ENCODE measurements around the gene MFN2.

The MFN2 gene

GRCh38 chr1:12051361-12051760 lies 71.1 kb downstream of the MFN2 start:
- DNase-seq (ENCODE audit: low read depth) = no peak

- no peak for DNase-seq (ENCODE audit: low read depth)
These were observed 71.8 kb downstream of the MFN2 start for GRCh38 chr1:12052008-12052573.

GRCh38 chr1:12052997-12053686 lies 72.9 kb downstream of the MFN2 start:
- no peak for DNase-seq (ENCODE audit: low read depth)

- DNase-seq (ENCODE audit: low read depth) = no peak
These were observed 73.7 kb downstream of the MFN2 start for GRCh38 chr1:12053752-12054548.

- no peak for DNase-seq (ENCODE audit: low read depth)
These were observed 75.0 kb downstream of the MFN2 start for GRCh38 chr1:12055259-12055658.

- DNase-seq (ENCODE audit: low read depth) = no peak
These were observed 76.1 kb downstream of the MFN2 start for GRCh38 chr1:12056331-12056841.

- DNase-seq (ENCODE audit: low read depth) = no peak
These were observed 77.1 kb downstream of the MFN2 start for GRCh38 chr1:12057382-12057781.

GRCh38 chr1:12057940-12058687 lies 77.9 kb downstream of the MFN2 start:
- DNase-seq (ENCODE audit: low read depth) = no peak

- no peak for DNase-seq (ENCODE audit: low read depth)
These were observed 79.0 kb downstream of the MFN2 start for GRCh38 chr1:12059226-12059625.

- DNase-seq (ENCODE audit: low read depth) = no peak
These were observed 79.6 kb downstream of the MFN2 start for GRCh38 chr1:12059722-12060464.

GRCh38 chr1:12060500-12060899 lies 80.3 kb downstream of the MFN2 start:
- DNase-seq (ENCODE audit: low read depth) = no peak
